NCI-H1694 treated with DMSO at 0.1 percent for 48 hours (cell line): Measurements from ENCODE around the gene PNCK.
"Not testable (repeated sequence)": the region's sequence is repeated elsewhere in the genome, so short reads cannot be mapped to it uniquely, and the experiment has no call there.

ENCODE experiments used
- DNase-seq: peaks from one replicate; lab custom pipeline; 2025; lab: John Stamatoyannopoulos, UW

Gene PNCK

DNA sequence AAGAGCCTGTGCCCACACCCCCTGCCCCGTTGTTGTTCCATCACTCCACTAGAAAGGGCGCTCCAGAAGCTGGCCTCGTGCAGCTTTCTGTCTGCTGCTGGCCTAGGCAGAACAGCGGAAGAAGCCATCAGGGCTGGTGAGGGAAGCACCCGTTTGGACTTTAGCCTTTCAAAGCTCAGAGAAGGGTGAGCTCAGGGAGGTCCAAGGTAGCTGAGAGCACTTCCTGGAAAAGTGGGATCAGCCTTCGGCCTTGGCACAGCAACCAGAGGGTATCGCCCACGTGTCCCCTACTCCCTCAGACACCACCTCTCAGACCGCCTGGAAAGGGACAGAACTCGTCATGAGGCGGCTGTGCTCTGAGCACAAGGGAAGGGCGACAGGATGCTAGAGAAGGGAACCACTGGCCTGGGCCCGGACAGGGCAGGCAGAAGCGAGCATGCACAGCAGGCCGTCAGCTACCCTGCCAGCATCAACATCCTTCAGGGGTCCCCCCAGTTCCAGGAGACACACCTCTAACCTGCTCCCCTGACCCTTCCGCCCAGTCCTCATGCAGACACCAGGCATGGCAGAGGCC is 25.7 kb upstream of the PNCK start:
- DNase-seq: not testable (repeated sequence)

DNA sequence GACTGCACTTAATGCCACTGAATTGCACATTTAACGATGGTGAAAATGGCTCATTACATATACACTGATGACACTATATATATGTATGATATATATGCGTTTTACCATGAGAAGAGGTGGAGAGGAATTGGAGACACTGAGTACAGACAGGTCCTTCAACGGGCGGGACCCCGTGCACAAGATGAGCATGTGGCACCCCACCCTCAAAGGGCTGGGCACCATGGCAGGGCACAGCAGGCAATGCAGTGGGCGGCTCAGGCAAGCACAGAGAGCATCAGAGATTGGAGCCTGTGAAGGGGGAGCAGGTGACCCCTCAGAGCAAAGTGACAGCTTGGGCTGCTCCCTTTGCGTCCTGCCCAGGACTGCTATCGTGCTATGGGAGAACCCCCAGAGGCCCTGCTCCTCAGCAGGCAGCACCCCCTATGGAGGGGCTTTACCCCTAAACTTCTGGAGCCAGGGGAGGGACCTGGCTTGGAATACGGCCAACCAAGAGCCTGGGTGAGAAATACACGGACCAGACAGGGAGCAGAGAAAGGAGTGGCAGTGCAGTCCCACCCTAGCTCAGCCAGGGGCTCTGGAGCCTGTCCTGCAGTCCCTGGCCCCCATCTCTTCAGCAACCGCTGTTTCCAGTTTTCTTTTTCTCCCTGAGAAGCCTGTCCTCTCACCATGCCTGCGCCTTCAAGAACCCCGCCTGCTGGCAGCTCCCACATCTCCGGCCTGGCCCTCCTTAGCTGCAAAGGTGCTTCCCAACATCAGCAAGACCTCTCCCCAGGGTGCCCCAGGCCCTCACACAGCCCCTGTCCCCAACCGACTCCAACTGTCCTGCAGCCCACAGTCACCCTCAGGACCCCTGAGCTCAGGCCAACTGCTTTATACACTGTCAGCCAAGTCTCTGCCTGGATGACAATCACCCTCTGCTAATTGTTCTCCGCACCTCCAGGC is 24.6 kb upstream of the PNCK start:
- DNase-seq: no peak

DNA sequence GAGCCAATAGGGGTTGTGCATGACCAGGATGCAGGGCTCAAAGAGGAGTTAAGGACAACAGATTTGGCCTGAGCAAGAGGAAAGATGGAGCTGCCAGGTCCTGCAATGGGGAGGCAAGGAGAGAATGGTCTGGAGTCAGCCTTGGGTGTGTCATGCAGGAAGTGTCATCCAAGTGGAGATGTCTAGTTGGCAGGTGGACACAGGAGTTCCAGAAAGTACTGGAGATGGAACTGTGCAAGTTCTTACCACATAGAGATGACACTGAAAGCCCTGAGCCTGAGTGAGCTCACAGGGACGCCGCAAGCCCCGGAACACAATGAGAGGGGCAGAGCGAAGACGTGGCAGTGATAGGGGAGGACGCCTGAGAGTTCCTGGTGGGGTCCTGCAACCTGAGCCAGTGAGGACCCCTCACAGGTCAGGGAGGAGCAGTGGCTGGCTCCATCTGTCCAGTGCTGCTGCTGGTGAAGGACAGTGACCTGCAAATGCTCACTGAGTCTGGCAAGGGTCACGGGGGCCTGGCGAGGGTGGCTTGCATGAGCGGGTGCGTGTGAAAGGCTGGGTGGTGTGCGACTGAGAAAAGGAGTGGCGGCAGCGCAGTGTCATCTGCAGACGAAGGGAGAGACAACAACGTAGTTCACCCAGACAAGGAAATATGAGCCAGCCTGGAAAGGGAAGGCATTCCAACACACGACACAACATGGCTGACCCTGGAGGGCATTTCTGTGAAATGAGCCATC is 23.5 kb upstream of the PNCK start:
- DNase-seq: not testable (repeated sequence)

DNA sequence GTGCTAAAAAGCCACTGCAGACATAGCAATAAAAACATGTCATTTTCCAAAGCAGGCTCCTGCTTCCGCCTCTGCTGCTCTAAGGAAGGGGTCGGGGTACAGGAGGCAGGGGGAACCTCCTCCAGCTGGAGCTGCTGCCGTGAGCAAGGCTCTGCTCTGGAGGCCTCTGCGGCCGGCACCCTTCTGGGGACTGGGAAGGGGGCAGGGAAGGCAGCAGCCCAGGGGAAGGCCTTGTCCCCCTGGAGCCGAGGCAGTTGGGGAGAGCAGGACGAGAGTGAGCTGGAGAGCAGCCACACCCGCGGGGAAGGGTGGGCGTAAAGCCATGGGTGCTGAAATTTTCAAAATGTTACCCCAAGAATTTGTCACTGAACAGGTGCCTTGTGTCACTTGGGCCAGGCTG is 22.9 kb upstream of the PNCK start:
- not testable (repeated sequence) for DNase-seq

DNA sequence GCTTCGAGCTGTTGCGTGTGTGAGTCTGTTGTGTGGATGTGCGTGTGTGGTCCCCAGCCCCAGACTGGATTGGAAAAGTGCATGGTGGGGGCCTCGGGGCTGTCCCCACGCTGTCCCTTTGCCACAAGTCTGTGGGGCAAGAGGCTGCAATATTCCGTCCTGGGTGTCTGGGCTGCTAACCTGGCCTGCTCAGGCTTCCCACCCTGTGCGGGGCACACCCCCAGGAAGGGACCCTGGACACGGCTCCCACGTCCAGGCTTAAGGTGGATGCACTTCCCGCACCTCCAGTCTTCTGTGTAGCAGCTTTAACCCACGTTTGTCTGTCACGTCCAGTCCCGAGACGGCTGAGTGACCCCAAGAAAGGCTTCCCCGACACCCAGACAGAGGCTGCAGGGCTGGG is 22.5 kb upstream of the PNCK start:
- DNase-seq: no peak

DNA sequence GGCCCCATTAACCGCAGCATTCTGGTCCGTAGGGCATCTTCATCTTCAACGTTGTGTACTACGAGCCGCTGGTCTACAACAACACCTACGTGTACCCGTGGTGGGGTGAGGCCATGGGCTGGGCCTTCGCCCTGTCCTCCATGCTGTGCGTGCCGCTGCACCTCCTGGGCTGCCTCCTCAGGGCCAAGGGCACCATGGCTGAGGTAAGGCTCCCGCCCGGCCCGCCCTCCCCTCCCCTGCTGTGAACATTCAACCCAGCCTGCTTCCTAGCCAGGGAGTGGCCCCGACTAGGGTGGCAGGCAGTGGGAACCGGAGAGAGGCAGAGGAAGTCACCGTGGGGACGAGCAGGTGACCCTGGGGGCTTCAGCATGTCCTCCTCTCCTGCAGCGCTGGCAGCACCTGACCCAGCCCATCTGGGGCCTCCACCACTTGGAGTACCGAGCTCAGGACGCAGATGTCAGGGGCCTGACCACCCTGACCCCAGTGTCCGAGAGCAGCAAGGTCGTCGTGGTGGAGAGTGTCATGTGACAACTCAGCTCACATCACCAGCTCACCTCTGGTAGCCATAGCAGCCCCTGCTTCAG is 21.2 kb upstream of the PNCK start:
- DNase-seq: no peak

DNA sequence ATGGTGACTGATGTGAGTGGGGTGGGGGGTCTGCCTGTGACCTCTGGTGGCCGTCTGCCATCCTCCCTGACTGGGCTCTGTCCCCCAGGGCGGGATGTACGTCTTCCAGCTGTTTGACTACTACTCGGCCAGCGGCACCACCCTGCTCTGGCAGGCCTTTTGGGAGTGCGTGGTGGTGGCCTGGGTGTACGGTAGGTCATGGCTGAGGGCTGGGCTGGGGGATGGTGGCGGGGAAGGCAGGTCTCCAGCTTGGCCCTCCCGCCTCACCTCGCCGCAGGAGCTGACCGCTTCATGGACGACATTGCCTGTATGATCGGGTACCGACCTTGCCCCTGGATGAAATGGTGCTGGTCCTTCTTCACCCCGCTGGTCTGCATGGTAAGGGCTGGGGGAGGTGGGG is 20.6 kb upstream of the PNCK start:
- not testable (repeated sequence) for DNase-seq

DNA sequence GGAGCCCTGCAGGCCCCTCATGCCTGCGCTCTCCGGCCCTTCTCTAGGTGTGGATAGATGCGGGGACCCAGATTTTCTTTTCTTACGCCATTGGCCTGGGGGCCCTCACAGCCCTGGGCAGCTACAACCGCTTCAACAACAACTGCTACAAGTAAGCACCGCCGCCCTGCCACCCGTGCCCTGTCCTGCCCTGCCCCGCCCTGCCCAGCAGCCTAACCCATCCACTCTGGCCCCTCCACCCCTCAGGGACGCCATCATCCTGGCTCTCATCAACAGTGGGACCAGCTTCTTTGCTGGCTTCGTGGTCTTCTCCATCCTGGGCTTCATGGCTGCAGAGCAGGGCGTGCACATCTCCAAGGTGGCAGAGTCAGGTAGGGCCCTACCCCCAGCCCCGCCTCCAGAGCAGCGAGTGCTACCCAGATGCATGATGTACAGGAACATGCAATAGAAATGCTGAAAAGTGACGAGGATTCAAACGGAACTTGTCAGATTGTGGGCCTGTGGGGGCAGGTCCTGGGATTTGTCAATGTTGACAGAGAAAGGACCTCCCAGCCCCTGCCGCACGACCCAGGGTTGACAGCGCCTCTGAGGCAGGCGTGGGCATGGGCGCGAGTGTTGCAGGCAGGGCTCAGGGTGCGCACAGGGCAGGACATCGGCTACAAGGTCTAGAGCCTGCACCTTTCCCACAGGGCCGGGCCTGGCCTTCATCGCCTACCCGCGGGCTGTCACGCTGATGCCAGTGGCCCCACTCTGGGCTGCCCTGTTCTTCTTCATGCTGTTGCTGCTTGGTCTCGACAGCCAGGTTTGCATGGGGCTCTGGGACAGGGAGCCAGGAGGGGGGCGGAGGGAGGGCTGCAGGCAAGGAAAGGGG is 19.8 kb upstream of the PNCK start:
- DNase-seq: no peak

DNA sequence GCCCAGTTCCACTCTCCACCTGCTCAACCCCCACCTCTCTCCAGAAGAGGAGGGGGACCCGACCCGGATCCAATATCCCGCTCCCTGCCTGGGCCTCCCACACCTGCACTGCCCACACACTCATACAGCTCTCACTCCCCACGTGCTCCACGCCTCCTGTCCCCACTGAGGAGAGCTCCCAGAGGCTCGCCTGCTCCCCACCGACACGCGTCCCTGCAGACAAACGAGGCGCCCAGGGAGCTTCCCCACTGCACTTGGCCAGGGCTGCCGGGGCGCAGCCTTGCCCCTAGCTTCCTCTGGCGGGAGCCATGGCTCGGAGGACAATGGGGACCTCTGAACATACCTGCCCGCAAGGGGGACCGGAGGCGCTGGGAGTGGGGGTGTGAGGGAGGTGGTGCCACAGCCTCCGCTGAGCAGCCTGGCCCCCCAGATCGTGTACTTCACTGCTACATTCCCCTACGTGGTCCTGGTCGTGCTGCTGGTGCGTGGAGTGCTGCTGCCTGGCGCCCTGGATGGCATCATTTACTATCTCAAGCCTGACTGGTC is 19.1 kb upstream of the PNCK start:
- DNase-seq: no peak

DNA sequence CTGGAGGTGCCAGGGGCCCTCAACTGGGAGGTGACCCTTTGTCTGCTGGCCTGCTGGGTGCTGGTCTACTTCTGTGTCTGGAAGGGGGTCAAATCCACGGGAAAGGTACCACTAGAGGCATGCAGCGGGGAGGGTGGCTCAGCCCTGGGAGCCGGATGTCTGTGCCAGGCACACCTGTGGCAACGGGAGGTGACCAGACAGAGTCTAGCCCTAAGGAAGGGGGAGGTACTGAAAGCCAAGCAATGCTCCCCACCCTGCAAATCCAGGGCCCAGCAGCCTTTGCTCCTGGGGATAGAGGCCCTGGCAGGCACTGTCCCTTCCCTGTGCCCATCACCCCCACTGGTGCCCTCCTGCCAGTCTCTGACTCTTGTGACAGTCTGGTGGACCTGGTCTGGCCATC is 18.4 kb upstream of the PNCK start:
- no peak for DNase-seq

DNA sequence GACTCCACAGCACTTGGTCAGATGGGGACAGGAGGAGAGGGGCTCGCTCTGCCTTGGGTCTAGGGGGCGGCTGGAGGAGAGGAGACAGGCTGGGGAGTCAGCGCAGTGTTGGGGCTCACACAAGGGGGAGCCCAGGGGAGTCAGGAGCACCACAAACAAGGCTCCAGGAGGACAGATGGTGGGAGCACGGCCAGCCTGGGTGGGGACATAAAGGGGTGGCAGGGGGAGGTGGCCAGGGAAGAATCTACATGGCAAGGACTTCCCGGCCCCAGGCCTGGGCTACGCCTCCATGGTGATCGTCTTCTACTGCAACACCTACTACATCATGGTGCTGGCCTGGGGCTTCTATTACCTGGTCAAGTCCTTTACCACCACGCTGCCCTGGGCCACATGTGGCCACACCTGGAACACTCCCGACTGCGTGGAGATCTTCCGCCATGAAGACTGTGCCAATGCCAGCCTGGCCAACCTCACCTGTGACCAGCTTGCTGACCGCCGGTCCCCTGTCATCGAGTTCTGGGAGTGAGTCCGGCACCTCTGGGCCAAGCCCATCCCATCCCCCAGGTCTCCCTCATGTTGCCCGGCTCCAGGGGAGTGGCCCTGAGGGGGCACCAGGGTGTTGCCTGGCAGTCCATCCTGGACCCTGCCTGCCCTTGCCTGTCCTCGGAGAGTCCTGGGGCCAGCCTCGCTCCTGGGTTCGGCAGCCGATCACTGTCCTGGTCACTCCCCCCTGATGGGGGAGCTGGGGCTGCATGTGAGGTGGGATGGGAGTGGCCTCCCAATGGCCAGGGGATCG is 17.6 kb upstream of the PNCK start:
- not testable (repeated sequence) for DNase-seq

DNA sequence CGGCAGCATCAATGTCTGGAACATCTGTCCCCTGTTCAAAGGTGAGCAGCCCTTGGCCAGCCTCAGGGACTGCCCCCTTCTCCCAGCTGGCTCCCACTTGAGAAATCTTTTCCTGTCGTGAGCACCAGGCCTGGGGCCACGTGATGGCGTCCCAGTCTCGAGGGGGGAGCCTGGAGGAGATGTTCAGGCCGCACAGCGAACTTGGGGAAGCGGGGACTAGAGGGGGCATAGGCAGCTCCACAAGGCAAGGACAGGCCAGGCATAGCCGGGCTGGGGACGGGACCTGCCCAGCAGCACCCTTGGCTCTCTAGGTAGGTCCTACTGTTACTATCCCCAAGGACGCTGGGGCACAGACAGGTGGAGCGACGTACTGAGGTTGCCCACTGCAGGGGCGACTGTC is 16.9 kb upstream of the PNCK start:
- DNase-seq: no peak

DNA sequence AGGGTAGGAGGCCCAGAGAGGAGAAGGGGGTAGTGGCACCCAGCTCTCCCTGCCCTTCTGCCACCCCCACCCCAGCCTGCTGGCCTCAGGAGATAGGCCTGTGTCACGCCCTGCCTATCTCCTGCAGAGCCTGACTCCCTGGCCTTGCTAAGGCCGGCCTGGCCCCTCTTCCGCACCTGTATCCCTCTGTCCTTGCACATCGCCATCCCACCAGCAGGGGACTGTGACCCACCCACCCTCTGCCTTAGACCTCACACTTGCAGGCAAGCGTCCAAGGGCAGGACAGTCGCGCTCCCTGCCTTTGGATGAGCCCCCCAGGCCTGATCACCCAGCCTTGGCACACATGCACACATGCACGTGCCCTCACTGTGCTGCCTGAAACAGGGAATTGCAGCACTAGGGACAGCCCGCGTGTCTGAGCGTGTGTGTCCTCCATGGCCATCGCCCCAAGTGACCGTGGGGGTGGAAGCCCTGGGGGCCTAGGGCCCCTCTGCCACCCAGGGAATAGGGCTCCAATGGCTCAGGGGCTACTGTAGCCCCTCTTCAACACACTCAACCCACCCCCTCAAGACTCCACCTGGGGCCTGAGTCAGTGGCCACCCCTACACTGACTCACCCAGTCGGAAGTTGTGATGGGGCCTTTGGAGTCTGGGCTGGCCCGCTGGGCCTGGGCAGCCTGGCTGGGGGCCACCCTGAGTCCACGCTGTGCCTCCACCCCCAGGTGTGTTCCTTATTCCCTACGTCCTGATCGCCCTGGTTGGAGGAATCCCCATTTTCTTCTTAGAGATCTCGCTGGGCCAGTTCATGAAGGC is 16.2 kb upstream of the PNCK start:
- no peak for DNase-seq

DNA sequence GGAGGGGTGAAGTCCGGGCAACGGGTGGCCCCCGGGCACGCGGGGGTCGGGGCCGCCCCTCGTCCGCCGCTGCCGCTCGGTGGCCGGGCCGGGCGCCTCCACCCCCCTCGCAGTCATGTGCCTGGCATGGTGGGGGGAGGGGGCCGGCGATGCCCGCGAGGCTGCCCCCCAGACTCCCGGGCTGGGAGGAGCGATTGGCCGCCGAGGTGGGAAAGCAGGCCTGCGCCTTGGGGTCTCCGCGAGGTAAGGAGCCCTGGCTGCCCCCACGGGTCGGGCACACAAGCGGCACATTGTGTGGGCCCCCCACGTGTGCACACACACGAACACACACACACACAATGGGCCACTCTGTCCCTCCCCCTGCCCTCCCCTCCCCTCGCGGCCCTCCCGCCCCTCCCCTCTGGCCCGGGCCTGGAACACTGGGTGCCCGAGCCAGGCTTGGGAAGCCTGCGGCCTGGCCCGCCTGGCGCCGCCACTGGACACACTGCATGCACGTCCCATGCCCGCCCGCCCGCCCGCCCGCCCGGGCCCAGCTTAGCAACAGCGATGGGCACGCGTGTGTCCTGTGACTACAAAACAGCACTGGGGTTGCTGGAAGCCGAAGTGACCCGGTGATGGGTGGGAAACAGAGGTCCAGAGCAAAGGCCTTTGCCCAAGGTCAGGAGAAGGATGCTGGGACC is 15.4 kb upstream of the PNCK start:
- no peak for DNase-seq

DNA sequence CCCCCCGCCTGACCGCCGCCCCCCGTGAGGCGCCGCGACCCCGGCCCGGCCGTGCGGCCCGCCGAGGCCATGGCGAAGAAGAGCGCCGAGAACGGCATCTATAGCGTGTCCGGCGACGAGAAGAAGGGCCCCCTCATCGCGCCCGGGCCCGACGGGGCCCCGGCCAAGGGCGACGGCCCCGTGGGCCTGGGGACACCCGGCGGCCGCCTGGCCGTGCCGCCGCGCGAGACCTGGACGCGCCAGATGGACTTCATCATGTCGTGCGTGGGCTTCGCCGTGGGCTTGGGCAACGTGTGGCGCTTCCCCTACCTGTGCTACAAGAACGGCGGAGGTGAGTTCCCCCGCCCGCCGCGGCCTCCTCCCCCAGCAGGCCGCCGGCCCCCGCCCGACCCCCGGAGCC is 14.9 kb upstream of the PNCK start:
- DNase-seq: no peak

DNA sequence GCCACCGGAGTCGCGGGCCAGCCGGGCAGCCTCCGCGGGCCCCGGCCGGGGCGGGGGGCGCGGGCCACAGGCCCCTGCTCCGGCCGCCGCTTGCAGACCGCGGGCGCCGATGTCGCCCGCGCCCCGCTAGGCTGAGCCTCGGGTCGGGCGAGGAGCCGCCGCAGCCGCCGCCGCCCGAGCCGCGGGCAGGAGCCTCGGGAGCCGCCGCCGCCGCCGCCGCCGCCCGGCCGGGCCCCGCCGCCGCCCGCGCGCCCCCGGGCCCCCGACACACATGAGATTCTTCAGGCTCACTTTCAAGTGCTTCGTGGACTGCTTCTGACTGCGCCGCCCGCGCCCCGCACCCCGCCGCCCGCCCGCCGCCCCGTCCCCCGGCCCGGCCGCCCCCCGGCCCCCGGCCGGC is 14.5 kb upstream of the PNCK start:
- no peak for DNase-seq

DNA sequence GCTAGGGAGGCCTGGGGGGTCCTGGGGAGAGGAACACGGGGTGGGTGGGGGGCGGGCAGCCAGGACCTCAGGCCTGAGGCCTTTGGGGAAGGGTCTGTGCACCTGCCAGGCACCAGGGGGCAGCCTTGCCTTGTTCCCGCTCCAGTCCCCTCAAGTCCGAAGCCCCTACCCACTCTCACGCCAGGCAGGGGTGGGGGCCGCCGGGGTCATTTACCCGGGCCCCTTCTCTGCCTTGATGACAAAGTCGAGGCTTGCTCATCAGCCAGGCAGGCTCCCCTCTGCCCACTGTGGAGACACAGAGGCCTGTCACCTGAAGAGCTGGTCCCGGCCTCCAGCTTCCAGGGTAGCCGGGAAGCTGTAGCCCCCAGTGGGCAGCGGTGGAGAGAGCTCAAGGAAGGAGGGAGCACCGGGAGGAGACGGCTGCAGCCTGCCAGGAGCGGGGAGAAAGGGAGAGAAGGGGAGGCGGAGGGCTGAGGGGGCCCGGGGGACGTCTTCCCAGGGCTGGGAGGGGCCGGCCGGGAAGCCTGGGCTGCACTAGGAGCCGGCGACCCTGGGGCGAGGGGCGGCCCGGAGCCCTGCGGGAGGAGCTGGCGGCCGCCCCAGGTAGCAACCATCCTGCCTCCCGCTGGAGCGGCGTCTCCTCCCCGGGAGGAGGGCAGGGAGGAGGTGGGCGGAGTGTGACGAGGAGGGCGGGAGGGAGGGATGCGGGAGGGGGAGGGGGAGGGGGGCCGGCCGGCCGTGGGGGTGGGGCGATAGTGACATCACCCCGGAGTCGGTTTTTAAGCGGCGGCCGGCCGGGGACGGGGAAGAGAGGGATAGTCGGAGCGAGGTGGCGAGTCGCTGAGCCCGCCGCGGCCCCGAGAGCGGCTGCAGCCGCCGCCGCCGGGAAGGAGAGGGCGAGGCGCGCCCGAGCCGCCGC is 13.8 kb upstream of the PNCK start, which contains the start of gene SLC6A8:
SLC6A8 (plus strand) TSS at position 806 of the 919 bp plus-strand sequence. CDS start 649 bp downstream, outside the sequence.
- DNase-seq: peak; percentile 14

DNA sequence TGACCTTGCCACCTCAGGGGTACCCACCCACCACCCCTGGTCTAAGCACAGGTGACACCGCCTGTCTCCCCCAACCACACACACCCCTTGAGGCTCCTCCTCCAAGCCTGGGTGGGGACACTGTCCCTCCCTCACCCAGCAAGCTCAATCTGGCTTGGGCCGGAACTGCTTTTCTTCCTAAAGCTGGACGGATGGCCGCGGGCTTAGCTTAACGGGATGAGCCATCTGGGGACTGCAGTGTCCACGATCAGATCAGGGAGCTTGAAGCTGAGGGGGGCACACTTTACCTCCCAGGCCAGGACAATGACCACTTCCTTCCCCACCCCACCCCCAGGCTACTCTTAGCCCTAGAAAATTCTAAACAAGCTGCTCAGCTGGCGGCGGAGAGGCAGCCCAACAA is 13.1 kb upstream of the PNCK start:
- DNase-seq: no peak
